Measurements from ENCODE around the gene PPCDC. TPM values are rescaled to one million over a fixed set of nuclear protein-coding genes. Genes with fewer than 3 reads are reported as not detected.
A peak's percentile ranks its signal among the peaks of the same experiment; 100 is the strongest.

Gene PPCDC
- total and polyA plus RNA-seq, 8 donors: 7.9 to 21.3 (median 10.1) TPM

GRCh38 chr15:75036212-75036616 is 12.8 kb downstream of the PPCDC start:
- ATAC-seq: peak; percentile 49 to 78 (median 66)
- Histone ChIP-seq H3K4me3 (no peak overlapping the region), H3K36me3 (no peaks in the 10 kb centered on the region), H3K4me1 (peaks cover 0 to 2% (median 0%) of the 10 kb centered on the region in 3 donors), H3K27ac (no peak overlapping the region), H3K27me3 (no peaks in the 10 kb centered on the region), H3K9me3 (no peaks in the 10 kb centered on the region)
- FAIRE-seq: no peak
- WGBS, 2 donors: 48 to 57% methylated on average over 2 of the region's 2 CpGs
- DNase-seq: no peak
- intact Hi-C loops (cut with DNase I): loop anchor here in 1 of 3 donors (10.0 kb wide), 1 partner anchor 169 kb away; the partner anchor contains the start of gene C15orf39
- no peak for TF ChIP-seq CTCF (IDR thresholded peaks at IDR 0.05)

GRCh38 chr15:75037685-75038084 is 14.3 kb downstream of the PPCDC start:
- H3K36me3 ChIP-seq: no peaks in the 10 kb centered on the region
- H3K4me3 ChIP-seq: no peak overlapping the region
- no peak for ATAC-seq
- intact Hi-C loops (cut with DNase I): loop anchor here in 1 of 3 donors (10.0 kb wide), 1 partner anchor 167 kb away; the partner anchor contains the start of gene C15orf39
- no peaks in the 10 kb centered on the region for H3K27me3 ChIP-seq
- TF ChIP-seq CTCF (IDR thresholded peaks at IDR 0.05): no peak
- H3K4me1 ChIP-seq: peaks cover 5 to 13% (median 7%) of the 10 kb centered on the region in 3 donors
- no peak for FAIRE-seq
- 84 to 85% methylated on average over 6 of the region's 6 CpGs for whole genome bisulfite sequencing, 2 donors
- no peak for DNase-seq
- H3K9me3 ChIP-seq: no peaks in the 10 kb centered on the region
- H3K27ac ChIP-seq: no peak overlapping the region

- no peak overlapping the region for H3K4me3 ChIP-seq
- no peak for TF ChIP-seq CTCF (IDR thresholded peaks at IDR 0.05)
- H3K4me1 ChIP-seq: peaks cover 11 to 18% (median 13%) of the 10 kb centered on the region in 3 donors
- no peak for DNase-seq
- no peaks in the 10 kb centered on the region for H3K36me3 ChIP-seq
- WGBS, 2 donors: 82 to 85% methylated on average over 3 of the region's 3 CpGs
- no peak overlapping the region for H3K27ac ChIP-seq
- H3K27me3 ChIP-seq: no peaks in the 10 kb centered on the region
- no peak for FAIRE-seq
- intact Hi-C loops (cut with DNase I): loop anchor here in 1 of 3 donors (10.0 kb wide), 1 partner anchor 167 kb away; the partner anchor contains the start of gene C15orf39
- no peak for ATAC-seq
- no peaks in the 10 kb centered on the region for H3K9me3 ChIP-seq
Observed at GRCh38 chr15:75038231-75038630, 14.8 kb downstream of the PPCDC start.

GRCh38 chr15:75042730-75043508 is 19.5 kb downstream of the PPCDC start:
- Histone ChIP-seq H3K4me3 (peak overlapping the region in 1 of 4 donors; percentile 26), H3K27me3 (no peaks in the 10 kb centered on the region), H3K27ac (peak overlapping the region; percentile 81 to 93 (median 86)), H3K9me3 (no peaks in the 10 kb centered on the region), H3K36me3 (no peaks in the 10 kb centered on the region), H3K4me1 (peaks cover 35 to 53% (median 42%) of the 10 kb centered on the region in 3 donors)
- intact Hi-C loops (cut with DNase I): loop anchor here in 1 of 3 donors (5.0 kb wide), 1 partner anchor 159 kb away; the partner anchor contains the start of gene C15orf39
- FAIRE-seq: no peak
- TF ChIP-seq CTCF (IDR thresholded peaks at IDR 0.05): peak; percentile 33 to 43 (median 40)
- DNase-seq: peak; percentile 83 to 91 (median 85)
- WGBS, 2 donors: 27 to 38% methylated on average over 12 of the region's 12 CpGs
- peak; percentile 73 to 83 (median 78) for ATAC-seq

Data from pancreas (tissue), 10 donors.